NCI-H526 treated with DMSO at 0.1 percent for 48 hours (cell line): ENCODE data around the gene TWIST2.

Source experiments
- DNase-seq: peaks from one replicate; lab custom pipeline; 2025; lab: John Stamatoyannopoulos, UW

The TWIST2 gene

DNA sequence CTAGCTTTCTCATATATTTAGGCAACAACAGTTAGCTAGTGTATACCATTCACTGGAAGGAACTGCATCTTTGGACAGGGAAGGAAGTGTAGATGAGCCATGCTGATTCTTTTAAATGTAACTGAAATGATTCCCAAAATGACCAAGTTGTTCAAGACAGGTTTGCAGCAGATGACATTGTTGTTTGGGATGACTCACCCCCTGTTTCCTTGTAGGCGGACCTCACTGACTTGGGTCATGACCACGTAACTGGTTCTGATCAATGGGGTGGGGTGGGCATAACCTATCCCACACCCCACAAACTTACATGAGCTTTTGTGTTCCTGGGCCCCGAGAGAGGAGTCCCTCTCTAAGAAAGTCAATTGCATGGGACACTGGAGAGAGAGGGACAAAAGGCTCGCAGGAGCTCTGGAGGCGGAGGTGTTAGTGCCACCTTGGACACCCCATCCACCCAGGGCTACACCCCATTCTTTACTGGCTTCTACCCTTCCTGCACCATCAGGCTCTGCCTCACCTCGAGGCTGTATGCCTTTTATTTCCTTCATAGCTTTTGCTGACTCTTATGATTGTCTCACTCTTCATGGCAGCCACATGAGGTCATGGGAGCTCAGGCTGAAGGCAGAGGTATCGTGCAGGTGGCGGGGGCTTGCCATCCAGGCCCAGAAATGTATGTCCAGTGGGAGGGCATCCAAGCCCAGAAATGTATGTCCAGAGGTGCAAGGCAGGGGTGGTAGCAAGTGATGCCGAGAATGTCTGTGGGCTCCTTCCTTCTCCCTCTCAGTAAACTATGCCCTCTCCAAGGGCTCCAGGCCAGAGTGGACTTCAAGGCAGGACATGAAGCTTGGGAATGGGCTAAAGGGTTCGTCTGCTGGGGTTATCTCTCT, 108.0 kb downstream of the TWIST2 start:
- DNase-seq, result no peak

DNA sequence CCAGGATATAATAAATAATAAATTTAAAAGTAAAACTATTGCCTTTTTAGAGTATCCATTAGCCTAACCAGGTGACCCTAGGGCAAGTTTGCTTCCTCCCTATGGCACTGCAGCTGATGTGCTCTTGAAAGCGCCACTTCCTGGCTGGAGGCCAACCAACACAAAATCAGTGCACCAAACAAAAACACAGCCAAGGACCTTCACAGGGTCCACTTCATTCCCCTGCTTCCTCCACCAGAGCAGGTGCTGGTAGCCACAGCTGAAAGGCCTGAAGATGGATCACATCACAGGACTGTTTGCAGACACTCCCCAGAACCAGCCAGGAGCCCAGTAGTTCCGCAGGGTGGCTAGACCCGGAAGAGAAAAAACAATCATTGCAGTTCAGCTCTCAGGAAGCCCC, 108.8 kb downstream of the TWIST2 start:
- DNase-seq, result no peak
